OCI-LY7 (cell line): ENCODE measurements around the gene PLXNA4. TPM values are rescaled to one million over a fixed set of nuclear protein-coding genes. Genes with fewer than 3 reads are reported as not detected.

Experiments used
- BruUV-seq: library from RNA; stranded (reverse); fragments of 400-500 nt; replicated peaks from 2 replicates; lab custom pipeline; 2021; lab: Mats Ljungman, UMichigan
- CTCF ChIA-PET: fragments of 300-600 bp; sonication (Branson Sonifier 250); formaldehyde crosslinking; loops from one replicate; lab custom pipeline; 2022; ENCODE audit warnings: antibody characterized with exemption; ENCODE audit not compliant: unreplicated experiment; lab: Charles Lee
- POLR2A ChIA-PET: fragments of 300-600 bp; sonication (Branson Sonifier 250); formaldehyde crosslinking; loops from one replicate; lab custom pipeline; 2022; ENCODE audit warnings: antibody characterized with exemption; lab: Charles Lee
- DNase-seq: peaks from one replicate; pipeline ENCODE4 v3.0.0-alpha.2; 2015; ENCODE audit warnings: low spot score
- H2AFZ ChIP-seq: fragments of 200-600 bp; sonication (generic), shearing (Covaris generic); 2 replicates; pipeline ENCODE4 v1.6.1; 2014; ENCODE audit warnings: mild to moderate bottlenecking, antibody characterized with exemption, low read length, moderate library complexity
- H3K27ac ChIP-seq: fragments of 200-600 bp; sonication (generic); 2 replicates; pipeline ENCODE4 v1.5.1; 2014; ENCODE audit warnings: mixed run types, low read depth, mild to moderate bottlenecking, moderate library complexity, low read length, inconsistent platforms; ENCODE audit not compliant: poor library complexity, severe bottlenecking
- H3K36me3 ChIP-seq: fragments of 200-600 bp; sonication (generic); 2 replicates; pipeline ENCODE4 v1.6.1; 2014; ENCODE audit warnings: mild to moderate bottlenecking, antibody characterized with exemption, low read length, moderate library complexity, mixed read lengths; ENCODE audit not compliant: insufficient read depth
- H3K4me1 ChIP-seq: fragments of 200-600 bp; sonication (generic); 2 replicates; pipeline ENCODE4 v1.5.1; 2014; ENCODE audit warnings: mild to moderate bottlenecking, low read length; ENCODE audit not compliant: insufficient read depth, poor library complexity, severe bottlenecking
- H3K4me2 ChIP-seq: fragments of 200-600 bp; sonication (generic); 2 replicates; pipeline ENCODE4 v1.6.1; 2014; ENCODE audit warnings: mild to moderate bottlenecking, low read length
- H3K4me3 ChIP-seq: fragments of 200-600 bp; sonication (generic); 2 replicates; pipeline ENCODE4 v1.5.1; 2014; ENCODE audit warnings: mild to moderate bottlenecking, low read depth, low read length; ENCODE audit not compliant: poor library complexity, severe bottlenecking
- H3K79me2 ChIP-seq: fragments of 200-600 bp; sonication (generic); 2 replicates; pipeline ENCODE4 v1.6.1; 2016; ENCODE audit warnings: low read depth, mild to moderate bottlenecking, low read length, moderate library complexity, mixed read lengths; ENCODE audit not compliant: insufficient read depth
- H3K9me2 ChIP-seq: fragments of 200-600 bp; sonication (generic); 2 replicates; pipeline ENCODE4 v1.6.1; 2016; ENCODE audit warnings: mild to moderate bottlenecking, low read length, mixed read lengths; ENCODE audit not compliant: insufficient read depth
- H3K9me3 ChIP-seq: fragments of 200-600 bp; sonication (generic); 2 replicates; pipeline ENCODE4 v1.6.1; 2014; ENCODE audit warnings: mild to moderate bottlenecking, mixed run types, low read length, mixed read lengths
- H4K20me1 ChIP-seq: fragments of 200-600 bp; sonication (generic); 2 replicates; pipeline ENCODE4 v1.6.1; 2014; ENCODE audit warnings: mild to moderate bottlenecking, antibody characterized with exemption, low read length, moderate library complexity, mixed read lengths; ENCODE audit not compliant: insufficient read depth
- CTCF ChIP-seq: fragments of 200-600 bp; sonication (generic); conservative IDR thresholded peaks from 2 replicates; pipeline ENCODE4 v1.5.1; 2014; ENCODE audit warnings: mild to moderate bottlenecking, antibody characterized with exemption, low read length, moderate library complexity, mixed read lengths
- EZH2phosphoT487 ChIP-seq: fragments of 200-600 bp; sonication (generic); IDR thresholded peaks from 2 replicates; pipeline ENCODE4 v1.6.1; 2018; ENCODE audit warnings: low read depth, borderline replicate concordance, mild to moderate bottlenecking, mixed run types, antibody characterized with exemption, low read length, moderate library complexity, mixed read lengths
- intact Hi-C: fragments of 100-400 bp; cut with micrococcal nuclease; formaldehyde crosslinking; loops from one replicate; pipeline ENCODE4 v1.10.0; 2022; ENCODE audit not compliant: unreplicated experiment
- total RNA-seq, 2 experiments: library from RNA; depleted of rRNA in 1 of 2; stranded (reverse); fragments of >200 nt in 1 of 2; shearing (Covaris generic) in 1 of 2; gene quantifications; 2 replicates each; pipeline ENCODE4 v1.2.3, GENCODE V29; 2014 to 2022

Gene PLXNA4
- total RNA-seq, 2 experiments from 2014 or later, result not detected

DNA sequence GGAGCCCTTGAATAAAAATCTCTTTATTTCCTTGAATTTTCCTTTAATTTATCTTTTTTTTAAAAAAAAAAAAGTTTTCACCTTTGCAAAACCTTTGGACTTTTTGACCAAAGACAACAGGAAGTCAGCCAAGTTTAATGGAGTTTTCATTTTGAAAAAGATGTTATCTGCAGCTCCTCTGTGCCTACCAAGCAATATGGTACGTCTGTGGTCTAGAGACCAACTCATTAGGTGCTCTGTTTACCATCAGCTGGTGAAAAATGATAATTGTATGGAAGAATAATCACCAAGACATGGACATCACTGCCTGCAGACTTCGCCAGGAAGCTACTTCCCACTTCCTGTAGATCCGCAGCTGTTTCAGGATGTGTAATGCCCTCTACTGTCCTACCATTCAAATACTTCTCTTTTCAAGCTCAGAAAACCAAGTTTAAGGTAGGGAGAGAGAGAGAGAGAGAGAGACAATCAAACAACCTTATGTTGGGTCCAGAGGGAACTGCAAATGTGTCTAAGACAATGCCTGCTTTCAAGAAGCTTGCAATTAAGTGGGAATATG lies 18.7 kb downstream of the PLXNA4 start:
- no peaks in the 10 kb centered on the region for H3K9me2 ChIP-seq
- no peak overlapping the region for H3K27ac ChIP-seq
- DNase-seq, result no peak
- H4K20me1 ChIP-seq, result no peaks in the 10 kb centered on the region
- intact Hi-C loops, result no loop called here
- H3K4me1 ChIP-seq, result no peaks in the 10 kb centered on the region
- TF ChIP-seq EZH2phosphoT487, result no peak
- TF ChIP-seq CTCF, result 0 out of 2 replicates have a peak, but pooled peaks have one; percentile 14
- H3K79me2 ChIP-seq, result no peaks in the 10 kb centered on the region
- no peaks in the 10 kb centered on the region for H3K36me3 ChIP-seq
- H2AFZ ChIP-seq, result no peak overlapping the region
- ChIA-PET POLR2A (no interaction called here), CTCF (no interaction called here)
- BruUV-seq, result no TSS peak
- no peaks in the 10 kb centered on the region for H3K9me3 ChIP-seq
- H3K4me3 ChIP-seq, result no peak overlapping the region
- H3K4me2 ChIP-seq, result no peak overlapping the region

GRCh38 chr7:132554446-132554845 lies 21.8 kb downstream of the PLXNA4 start:
- intact Hi-C loops, result no loop called here
- no peaks in the 10 kb centered on the region for H3K4me1 ChIP-seq
- H3K27ac ChIP-seq, result no peak overlapping the region
- ChIA-PET CTCF (no interaction called here), POLR2A (interaction anchor here (0.9 kb wide), 1 partner anchor 50 kb away, joined by 3 read pairs; no protein-coding TSS in a partner anchor)
- no peaks in the 10 kb centered on the region for H3K9me3 ChIP-seq
- no TSS peak for BruUV-seq
- DNase-seq, result no peak
- no peaks in the 10 kb centered on the region for H3K9me2 ChIP-seq
- H2AFZ ChIP-seq, result no peak overlapping the region
- no peaks in the 10 kb centered on the region for H3K36me3 ChIP-seq
- TF ChIP-seq CTCF (no peak), EZH2phosphoT487 (no peak)
- H3K4me3 ChIP-seq, result no peak overlapping the region
- H4K20me1 ChIP-seq, result no peaks in the 10 kb centered on the region
- H3K79me2 ChIP-seq, result no peaks in the 10 kb centered on the region
- no peak overlapping the region for H3K4me2 ChIP-seq

GRCh38 chr7:132553031-132553430 lies 23.2 kb downstream of the PLXNA4 start:
- no peaks in the 10 kb centered on the region for H3K79me2 ChIP-seq
- DNase-seq, result no peak
- H2AFZ ChIP-seq, result no peak overlapping the region
- H3K9me3 ChIP-seq, result no peaks in the 10 kb centered on the region
- no peak overlapping the region for H3K27ac ChIP-seq
- no peak overlapping the region for H3K4me2 ChIP-seq
- POLR2A ChIA-PET, result no interaction called here
- TF ChIP-seq CTCF (no peak), EZH2phosphoT487 (no peak)
- no peak overlapping the region for H3K4me3 ChIP-seq
- CTCF ChIA-PET, result no interaction called here
- H4K20me1 ChIP-seq, result no peaks in the 10 kb centered on the region
- intact Hi-C loops, result no loop called here
- no TSS peak for BruUV-seq
- H3K9me2 ChIP-seq, result no peaks in the 10 kb centered on the region
- H3K36me3 ChIP-seq, result no peaks in the 10 kb centered on the region
- H3K4me1 ChIP-seq, result no peaks in the 10 kb centered on the region
